ENCODE data around the gene PELO. TPM values are rescaled to one million over a fixed set of nuclear protein-coding genes. Genes with fewer than 3 reads are reported as not detected.

PELO gene
- total and polyA plus RNA-seq, 9 of the 15 experiments (the other 6 are each of a cell fraction or from before 2014, with no cell fraction given), result 5.8 to 14.6 (median 9.6) TPM

GRCh38 chr5:52754051-52754450 lies 33.7 kb upstream of the PELO start (continued):
- TF ChIP-seq ZNF318 (IDR thresholded peaks at IDR 0.05; ENCODE audit: borderline replicate concordance in 1 of 2, low read depth in 1 of 2), result no peak
- no peak for TF ChIP-seq SIN3A (IDR thresholded peaks at IDR 0.05; ENCODE audit: borderline replicate concordance in 2 of 2, control insufficient read depth in 1 of 2, low read depth in 2 of 2, low read length in 2 of 2)
- TF ChIP-seq ATF7 (IDR thresholded peaks at IDR 0.05), result no peak
- TF ChIP-seq TFE3 (CRISPR knock-in tag; IDR thresholded peaks at IDR 0.05), result no peak
